Measurements from ENCODE around the gene SARDH. TPM values are rescaled to one million over a fixed set of nuclear protein-coding genes. Genes with fewer than 3 reads are reported as not detected.

The SARDH gene
- total and polyA plus RNA-seq, 8 donors = 3.9 to 13.9 (median 9.9) TPM

- intact Hi-C loops (cut with DNase I) = no loop called here
- no peak overlapping the region for H3K4me3 ChIP-seq
- DNase-seq (no peak), ATAC-seq (no peak)
- TF ChIP-seq, protein P1, sequence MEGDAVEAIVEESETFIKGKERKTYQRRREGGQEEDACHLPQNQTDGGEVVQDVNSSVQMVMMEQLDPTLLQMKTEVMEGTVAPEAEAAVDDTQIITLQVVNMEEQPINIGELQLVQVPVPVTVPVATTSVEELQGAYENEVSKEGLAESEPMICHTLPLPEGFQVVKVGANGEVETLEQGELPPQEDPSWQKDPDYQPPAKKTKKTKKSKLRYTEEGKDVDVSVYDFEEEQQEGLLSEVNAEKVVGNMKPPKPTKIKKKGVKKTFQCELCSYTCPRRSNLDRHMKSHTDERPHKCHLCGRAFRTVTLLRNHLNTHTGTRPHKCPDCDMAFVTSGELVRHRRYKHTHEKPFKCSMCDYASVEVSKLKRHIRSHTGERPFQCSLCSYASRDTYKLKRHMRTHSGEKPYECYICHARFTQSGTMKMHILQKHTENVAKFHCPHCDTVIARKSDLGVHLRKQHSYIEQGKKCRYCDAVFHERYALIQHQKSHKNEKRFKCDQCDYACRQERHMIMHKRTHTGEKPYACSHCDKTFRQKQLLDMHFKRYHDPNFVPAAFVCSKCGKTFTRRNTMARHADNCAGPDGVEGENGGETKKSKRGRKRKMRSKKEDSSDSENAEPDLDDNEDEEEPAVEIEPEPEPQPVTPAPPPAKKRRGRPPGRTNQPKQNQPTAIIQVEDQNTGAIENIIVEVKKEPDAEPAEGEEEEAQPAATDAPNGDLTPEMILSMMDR (IDR thresholded peaks at IDR 0.05) = no peak
- H3K36me3 ChIP-seq = peaks cover 0 to 49% of the 10 kb centered on the region in 2 donors
- H3K4me1 ChIP-seq = no peaks in the 10 kb centered on the region
- H3K27me3 ChIP-seq = no peaks in the 10 kb centered on the region
- peaks cover 4 to 10% of the 10 kb centered on the region in 2 donors for H3K9me3 ChIP-seq
- H3K27ac ChIP-seq = no peak overlapping the region
These were observed 24.5 kb upstream of the SARDH start for GRCh38 chr9:133762488-133763271.

DNA sequence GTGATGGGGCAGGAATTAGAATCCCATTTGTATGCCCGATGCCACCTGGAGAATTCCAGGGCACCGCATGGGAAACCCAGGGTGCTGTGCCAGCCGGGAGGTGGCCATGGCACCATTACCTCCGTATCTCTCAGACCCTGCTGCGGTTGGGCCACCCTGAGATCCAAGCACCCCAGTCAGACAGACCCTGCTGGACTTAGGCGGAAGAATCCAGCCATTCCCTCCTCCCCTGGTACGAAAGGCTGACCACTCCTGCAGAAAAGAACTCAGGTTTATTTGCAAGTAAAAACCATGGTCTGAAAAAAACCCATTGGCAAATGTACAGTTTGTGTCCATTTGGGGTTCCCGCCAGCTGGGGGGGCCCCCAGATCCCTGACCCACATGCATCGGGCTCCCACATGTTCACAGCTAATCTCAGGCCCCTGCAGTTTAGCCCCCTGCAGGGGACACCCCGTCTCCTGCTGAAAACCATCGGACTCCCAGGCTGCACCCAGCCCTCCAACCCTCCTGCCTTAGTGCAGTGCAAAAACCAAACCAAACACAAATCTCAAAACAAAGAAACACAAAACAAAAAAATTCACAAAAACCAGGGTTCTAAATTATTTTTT, 23.6 kb upstream of the SARDH start:
- Histone ChIP-seq H3K4me1 (no peaks in the 10 kb centered on the region), H3K9me3 (peaks cover 0 to under 1% of the 10 kb centered on the region in 2 donors), H3K27ac (no peak overlapping the region), H3K27me3 (no peaks in the 10 kb centered on the region), H3K4me3 (no peak overlapping the region), H3K36me3 (peaks cover 0 to 40% of the 10 kb centered on the region in 2 donors)
- intact Hi-C loops (cut with DNase I) = no loop called here
- TF ChIP-seq, protein P1 (IDR thresholded peaks at IDR 0.05) = no peak
- DNase-seq (no peak), ATAC-seq (no peak)

GRCh38 chr9:133760713-133761290, 22.6 kb upstream of the SARDH start:
- H3K27me3 ChIP-seq = no peaks in the 10 kb centered on the region
- intact Hi-C loops (cut with DNase I) = no loop called here
- H3K4me1 ChIP-seq = no peaks in the 10 kb centered on the region
- H3K36me3 ChIP-seq = peaks cover 0 to 34% of the 10 kb centered on the region in 2 donors
- ATAC-seq = no peak
- H3K27ac ChIP-seq = no peak overlapping the region
- H3K9me3 ChIP-seq = no peaks in the 10 kb centered on the region
- no peak for DNase-seq
- H3K4me3 ChIP-seq = no peak overlapping the region
- TF ChIP-seq, protein P1 (IDR thresholded peaks at IDR 0.05) = no peak

GRCh38 chr9:133759946-133760345, 21.8 kb upstream of the SARDH start:
- Histone ChIP-seq H3K27me3 (peaks cover 0 to 4% of the 10 kb centered on the region in 2 donors), H3K4me1 (no peaks in the 10 kb centered on the region), H3K27ac (no peak overlapping the region), H3K36me3 (peaks cover 0 to 31% of the 10 kb centered on the region in 2 donors), H3K4me3 (no peak overlapping the region), H3K9me3 (no peaks in the 10 kb centered on the region)
- DNase-seq (no peak), ATAC-seq (no peak)
- intact Hi-C loops (cut with DNase I) = no loop called here
- TF ChIP-seq, protein P1 (IDR thresholded peaks at IDR 0.05) = no peak
